ENCODE results near the gene HOXB5. TPM values are rescaled to one million over a fixed set of nuclear protein-coding genes. Genes with fewer than 3 reads are reported as not detected.
A peak's percentile ranks its signal among the peaks of the same experiment; 100 is the strongest.

The HOXB5 gene
- total and polyA plus RNA-seq, 12 donors = 0.06 to 0.18 (median 0.15) TPM; not detected in 9

DNA sequence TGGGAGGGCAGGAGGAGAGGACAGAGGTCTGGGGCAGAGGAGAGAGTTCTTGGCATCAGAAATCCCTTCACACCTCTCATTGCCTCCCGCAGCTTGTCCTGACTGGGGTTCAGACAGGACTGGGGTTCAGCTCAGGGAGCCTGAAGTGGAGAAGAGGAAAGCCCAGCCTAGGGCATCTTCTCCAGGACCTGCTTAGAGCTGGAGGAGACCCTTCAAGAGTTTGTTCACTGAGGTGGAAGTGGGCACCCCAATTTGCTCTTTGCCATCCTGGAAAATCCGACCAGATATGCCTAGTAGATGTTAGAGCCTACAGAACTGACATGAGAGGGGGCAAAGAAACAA lies 5.5 kb downstream of the HOXB5 start:
- TF ChIP-seq CTCF (IDR thresholded peaks at IDR 0.05) = no peak
- intact Hi-C loops (cut with DNase I) = no loop called here
- Histone ChIP-seq H3K4me3 (no peak overlapping the region), H3K27ac (no peak overlapping the region), H3K36me3 (no peaks in the 10 kb centered on the region), H3K27me3 (peaks cover 32 to 100% (median 100%) of the 10 kb centered on the region in 7 donors), H3K9me3 (no peaks in the 10 kb centered on the region), H3K4me1 (peaks cover 0 to 39% (median 19%) of the 10 kb centered on the region in 9 donors)
- ATAC-seq (no peak), DNase-seq (no peak)
- WGBS, 2 donors = 40 to 52% methylated on average over 2 of the region's 2 CpGs

DNA sequence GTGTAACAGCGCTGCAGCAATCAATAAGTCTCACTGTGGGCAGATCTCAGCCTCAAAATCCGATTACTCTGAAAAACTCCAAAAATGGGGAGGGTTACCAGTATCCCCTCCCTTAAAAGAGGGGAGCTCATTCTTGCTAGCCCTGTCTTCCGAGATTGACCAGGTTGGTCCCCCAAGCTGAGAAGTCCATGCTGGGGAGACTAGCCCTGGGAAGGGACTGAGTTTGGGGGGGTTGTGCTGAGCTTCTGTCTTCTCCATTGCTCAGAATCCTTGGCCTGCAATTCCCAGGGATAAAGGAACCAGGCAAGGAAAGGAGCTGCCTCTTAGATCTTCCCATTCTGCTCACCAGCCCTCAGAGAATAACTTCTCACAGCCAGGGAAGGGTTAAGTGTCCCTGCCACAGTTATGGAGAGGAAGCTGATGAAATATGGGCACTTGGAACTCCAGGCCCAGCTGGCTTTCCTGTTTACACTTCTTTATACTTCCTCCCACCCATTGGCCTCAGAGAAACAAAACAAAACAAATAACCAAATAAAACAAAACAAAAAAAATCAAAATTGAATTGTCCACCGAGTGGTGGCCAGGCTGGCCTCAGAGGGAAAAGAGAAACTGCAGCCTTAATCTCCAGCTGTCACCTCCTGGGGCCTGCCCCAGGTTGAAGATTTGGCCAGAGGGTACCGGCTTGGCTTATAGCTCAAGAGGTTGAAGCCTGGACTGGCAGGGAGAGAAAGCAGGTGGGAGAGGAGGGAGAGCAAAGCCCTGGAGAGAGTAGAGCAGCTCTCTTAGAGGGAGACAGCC lies 6.1 kb downstream of the HOXB5 start:
- Histone ChIP-seq H3K27ac (no peak overlapping the region), H3K36me3 (no peaks in the 10 kb centered on the region), H3K9me3 (no peaks in the 10 kb centered on the region), H3K27me3 (peaks cover 26 to 100% (median 100%) of the 10 kb centered on the region in 7 donors), H3K4me3 (no peak overlapping the region), H3K4me1 (peaks cover 0 to 36% (median 17%) of the 10 kb centered on the region in 9 donors)
- no peak for ATAC-seq
- intact Hi-C loops (cut with DNase I) = no loop called here
- no peak for DNase-seq
- TF ChIP-seq CTCF (IDR thresholded peaks at IDR 0.05) = no peak
- 27 to 36% methylated on average over 5 of the region's 5 CpGs for WGBS, 2 donors

DNA sequence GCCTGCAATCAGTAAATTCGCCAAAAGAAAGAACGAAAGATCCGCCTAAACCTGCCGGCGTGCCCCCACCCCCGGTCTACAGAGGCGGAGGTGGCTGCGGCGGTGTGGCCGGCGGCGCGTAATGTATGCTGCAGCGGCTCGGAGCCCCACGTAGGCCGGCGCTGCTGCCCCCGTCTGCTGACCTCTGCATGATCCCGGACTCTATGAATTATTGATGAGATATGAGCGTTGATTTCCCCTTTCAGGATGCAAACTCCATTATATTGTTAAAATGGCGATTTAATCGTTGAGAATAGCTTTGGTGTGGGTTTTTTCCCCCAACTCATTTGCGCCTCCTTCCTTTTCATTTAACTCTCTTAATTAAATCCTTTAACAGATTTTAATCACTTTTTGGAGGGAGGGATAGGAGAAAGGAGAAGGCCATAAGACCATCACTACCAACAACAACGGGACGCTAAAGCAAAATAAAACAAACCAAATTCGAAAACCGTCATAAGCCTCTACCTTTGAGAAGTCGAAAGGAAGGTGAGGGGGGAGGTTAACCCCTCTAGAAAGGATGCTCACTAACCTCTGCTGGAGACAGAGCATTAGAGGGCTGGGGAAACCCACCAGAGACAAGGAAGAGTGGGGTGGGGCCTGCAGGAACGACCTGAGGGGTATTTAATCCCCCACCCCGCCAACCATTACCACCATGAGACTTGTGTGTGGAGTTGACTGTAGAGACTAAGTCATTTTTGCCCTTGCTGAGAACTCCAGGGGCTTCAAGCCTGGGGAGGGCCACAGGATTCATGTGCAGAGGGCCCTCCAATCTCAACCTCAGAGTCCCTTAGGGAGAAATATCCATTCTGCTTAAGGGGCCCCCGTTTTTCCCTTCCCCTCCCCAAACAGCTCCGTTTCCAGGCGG lies 7.0 kb downstream of the HOXB5 start:
- H3K36me3 ChIP-seq = no peaks in the 10 kb centered on the region
- peaks cover 0 to 39% (median 17%) of the 10 kb centered on the region in 9 donors for H3K4me1 ChIP-seq
- DNase-seq = no peak
- H3K9me3 ChIP-seq = no peaks in the 10 kb centered on the region
- 18 to 21% methylated on average over 34 of the region's 34 CpGs for WGBS, 2 donors
- no peak for ATAC-seq
- peaks cover 27 to 100% (median 100%) of the 10 kb centered on the region in 7 donors for H3K27me3 ChIP-seq
- peak overlapping the region in 7 of 10 donors; percentile 47 to 69 (median 62) for H3K4me3 ChIP-seq
- intact Hi-C loops (cut with DNase I) = no loop called here
- no peak for TF ChIP-seq CTCF (IDR thresholded peaks at IDR 0.05)
- peak overlapping the region in 5 of 10 donors; percentile 3 to 76 (median 64) for H3K27ac ChIP-seq

DNA sequence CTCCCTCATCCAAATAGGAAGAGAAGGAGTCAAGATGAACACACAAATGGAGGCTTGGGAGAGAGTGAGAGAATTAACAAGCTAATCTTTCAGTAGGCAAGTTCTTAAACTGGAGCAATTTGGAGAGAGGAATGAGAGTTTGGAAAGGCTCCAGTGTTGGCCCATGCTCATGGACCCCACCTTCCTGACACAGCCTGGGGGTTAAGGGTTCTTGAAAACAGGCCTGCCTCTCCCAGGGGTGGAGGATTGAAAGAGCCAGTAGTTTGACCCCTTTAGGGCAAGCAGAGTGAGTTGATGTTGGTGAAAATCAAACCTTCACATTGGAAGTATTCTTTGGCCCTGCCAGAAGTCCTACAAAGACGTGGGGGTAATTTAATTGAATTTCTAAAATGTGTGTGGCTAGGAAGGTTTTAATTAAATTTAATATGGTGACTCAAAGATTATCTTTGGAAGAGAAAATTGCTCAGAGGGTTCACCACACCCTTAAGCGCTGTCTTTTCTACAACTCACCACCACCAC lies 9.3 kb downstream of the HOXB5 start:
- 37 to 40% methylated on average over 2 of the region's 2 CpGs for WGBS, 2 donors
- intact Hi-C loops (cut with DNase I) = no loop called here
- Histone ChIP-seq H3K36me3 (no peaks in the 10 kb centered on the region), H3K27me3 (peaks cover 45 to 100% (median 100%) of the 10 kb centered on the region in 7 donors), H3K9me3 (no peaks in the 10 kb centered on the region), H3K27ac (no peak overlapping the region), H3K4me1 (peaks cover 0 to 45% (median 17%) of the 10 kb centered on the region in 9 donors), H3K4me3 (no peak overlapping the region)
- TF ChIP-seq CTCF (IDR thresholded peaks at IDR 0.05) = no peak
- DNase-seq (no peak), ATAC-seq (no peak)
